Activated naive CD4-positive, alpha-beta T cell (primary cell): ENCODE results near the gene XPO6.

Experiments
- DNase-seq, 4 experiments: peaks; one replicate each; lab custom pipeline; 2025; lab: John Stamatoyannopoulos, UW

Gene XPO6

GRCh38 chr16:28210264-28210663 lies 1.5 kb downstream of the XPO6 start:
- no peak for DNase-seq

DNA sequence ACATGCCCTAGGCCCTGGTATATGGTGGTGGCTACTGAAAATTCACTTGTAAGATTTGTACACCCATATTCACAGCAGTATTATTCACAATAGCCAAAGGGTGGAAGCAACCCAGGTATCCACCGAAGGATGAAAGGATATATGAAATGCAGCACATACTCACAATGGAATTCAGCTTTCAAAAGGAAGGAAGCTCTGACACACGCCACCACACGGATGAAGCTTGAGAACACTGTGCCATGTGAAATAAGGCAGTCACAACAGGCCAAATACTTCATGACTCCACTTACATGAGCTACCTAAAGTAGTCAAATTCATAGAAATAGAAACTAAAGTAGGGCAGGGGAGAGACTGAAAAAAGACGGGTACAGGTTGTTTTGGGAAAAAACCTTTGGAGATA lies 2.9 kb downstream of the XPO6 start:
- no peak for DNase-seq

DNA sequence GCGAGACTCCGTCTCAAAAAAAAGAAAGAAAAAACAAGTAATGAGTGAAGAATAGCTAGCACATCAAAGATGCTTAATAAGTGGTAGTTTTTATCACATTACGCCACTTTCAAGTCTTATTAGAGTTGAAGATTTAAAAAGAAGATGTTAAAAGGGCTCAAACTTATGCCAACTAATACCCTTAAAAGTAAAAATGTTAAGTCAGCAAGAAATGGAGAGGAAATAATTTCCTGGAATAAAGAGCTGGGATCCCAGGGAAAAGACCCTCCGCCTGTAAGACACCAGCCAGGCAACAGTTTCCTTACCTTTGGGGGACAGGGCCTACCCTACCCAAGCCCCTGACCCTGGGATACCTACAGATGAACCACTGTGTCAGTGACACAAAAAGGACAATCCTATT lies 3.6 kb downstream of the XPO6 start:
- DNase-seq: no peak

DNA sequence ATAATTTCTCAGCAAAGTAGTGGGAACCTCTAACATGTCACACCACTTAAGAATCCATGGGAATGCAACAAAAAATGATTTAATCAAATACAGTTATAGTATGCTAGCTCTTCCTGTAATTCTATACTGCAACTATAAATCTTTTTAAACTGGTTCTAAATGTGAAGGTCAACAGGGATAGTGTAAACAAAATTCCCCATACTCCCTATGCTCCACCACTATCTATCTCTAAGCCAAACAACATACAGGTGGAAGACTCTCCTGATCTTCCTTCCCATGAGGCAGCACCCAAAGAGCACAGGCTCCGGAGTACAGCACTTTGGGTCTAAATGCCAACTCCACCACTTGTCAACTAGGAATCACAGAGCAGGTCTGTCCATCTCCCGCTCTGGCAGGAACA lies 4.4 kb downstream of the XPO6 start:
- DNase-seq: no peak

DNA sequence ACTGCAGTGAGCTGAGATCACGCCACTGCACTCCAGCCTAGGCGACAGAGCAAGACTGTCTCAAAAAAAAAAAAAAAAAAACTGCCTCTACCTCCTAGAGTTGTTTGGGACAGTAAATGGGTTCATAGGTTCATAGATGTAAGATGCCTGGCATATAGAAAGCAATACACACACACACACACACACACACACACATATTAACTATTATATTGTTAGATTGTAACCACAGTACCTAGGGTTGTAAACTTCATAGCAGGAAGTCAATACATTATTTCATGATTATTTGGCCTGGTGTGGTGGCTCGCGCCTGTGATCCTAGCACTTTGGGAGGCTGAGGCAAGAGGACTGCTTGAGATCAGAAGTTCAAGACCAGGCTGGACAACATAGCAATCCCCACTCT lies 5.8 kb downstream of the XPO6 start:
- DNase-seq: no peak

GRCh38 chr16:28205117-28205899 lies 6.5 kb downstream of the XPO6 start:
- no peak for DNase-seq

GRCh38 chr16:28204622-28205021 lies 7.1 kb downstream of the XPO6 start:
- DNase-seq: no peak

DNA sequence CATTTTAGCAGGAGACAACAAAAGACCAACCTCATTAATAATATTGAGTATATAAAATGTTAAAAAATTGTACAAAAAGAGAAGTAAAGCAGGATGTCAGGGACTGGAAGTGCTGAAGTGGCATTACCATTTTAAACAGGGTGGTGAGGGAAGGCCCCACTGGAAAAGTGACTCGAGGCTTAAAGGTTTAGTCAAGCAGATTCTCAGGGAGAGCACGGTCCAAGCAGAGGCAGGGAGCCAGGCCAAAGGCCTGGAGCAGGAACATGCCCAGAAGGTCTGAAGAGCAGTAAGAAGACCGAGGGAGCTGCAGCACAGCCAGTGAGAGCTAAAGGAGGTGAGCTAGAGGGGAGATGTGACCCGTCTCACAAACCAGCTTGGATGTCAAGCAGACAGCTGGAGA lies 7.6 kb downstream of the XPO6 start:
- DNase-seq: no peak

- no peak for DNase-seq
Observed at GRCh38 chr16:28202147-28202746, 9.5 kb downstream of the XPO6 start.

- no peak for DNase-seq
Observed at GRCh38 chr16:28200661-28201060, 11.1 kb downstream of the XPO6 start.

GRCh38 chr16:28196387-28196987 lies 15.3 kb downstream of the XPO6 start:
- DNase-seq: no peak

DNA sequence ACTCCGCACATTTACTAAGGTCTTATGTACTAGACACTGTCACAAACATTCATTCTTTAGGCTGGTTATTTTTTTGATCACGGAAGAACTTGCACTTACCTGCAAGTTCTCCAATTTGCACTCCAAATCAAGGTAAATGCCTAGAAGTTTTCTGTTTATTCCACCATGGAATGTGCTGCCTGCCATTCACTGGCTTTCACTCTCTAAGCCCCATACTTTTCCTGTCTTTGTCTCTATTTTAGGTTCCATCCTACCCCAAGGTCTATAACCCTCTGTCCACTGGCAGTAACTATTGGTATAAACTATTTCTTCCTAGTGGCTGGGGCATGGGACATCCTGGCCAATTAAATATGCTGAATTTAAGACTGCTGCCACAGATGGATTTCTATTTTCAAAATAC lies 15.9 kb downstream of the XPO6 start:
- no peak for DNase-seq

- DNase-seq: no peak
Observed at GRCh38 chr16:28193530-28194423, 18.0 kb downstream of the XPO6 start.

GRCh38 chr16:28192806-28193529 lies 18.8 kb downstream of the XPO6 start:
- DNase-seq: peak in 3 of 4 experiments; percentile 29 to 57 (median 42)

GRCh38 chr16:28191364-28191960 lies 20.3 kb downstream of the XPO6 start:
- no peak for DNase-seq

DNA sequence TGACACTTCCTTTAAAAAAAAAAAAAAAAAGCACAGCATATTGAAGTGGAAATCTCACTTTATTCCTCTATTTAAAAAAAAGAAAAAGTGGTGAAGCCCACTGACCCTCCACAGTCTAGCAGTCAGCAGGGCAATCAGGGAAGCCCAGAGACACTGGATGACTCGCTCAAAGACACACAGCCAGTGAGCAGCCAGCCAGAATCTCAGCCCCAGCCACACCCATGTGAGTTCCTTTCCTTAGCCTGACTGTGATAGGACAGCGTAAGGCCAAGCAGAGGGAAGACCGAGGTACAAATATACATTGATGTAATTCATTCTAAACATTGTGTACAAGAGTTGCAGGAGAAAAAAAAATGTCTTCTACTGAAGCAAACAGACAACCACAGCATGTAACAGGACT lies 22.5 kb downstream of the XPO6 start:
- no peak for DNase-seq

DNA sequence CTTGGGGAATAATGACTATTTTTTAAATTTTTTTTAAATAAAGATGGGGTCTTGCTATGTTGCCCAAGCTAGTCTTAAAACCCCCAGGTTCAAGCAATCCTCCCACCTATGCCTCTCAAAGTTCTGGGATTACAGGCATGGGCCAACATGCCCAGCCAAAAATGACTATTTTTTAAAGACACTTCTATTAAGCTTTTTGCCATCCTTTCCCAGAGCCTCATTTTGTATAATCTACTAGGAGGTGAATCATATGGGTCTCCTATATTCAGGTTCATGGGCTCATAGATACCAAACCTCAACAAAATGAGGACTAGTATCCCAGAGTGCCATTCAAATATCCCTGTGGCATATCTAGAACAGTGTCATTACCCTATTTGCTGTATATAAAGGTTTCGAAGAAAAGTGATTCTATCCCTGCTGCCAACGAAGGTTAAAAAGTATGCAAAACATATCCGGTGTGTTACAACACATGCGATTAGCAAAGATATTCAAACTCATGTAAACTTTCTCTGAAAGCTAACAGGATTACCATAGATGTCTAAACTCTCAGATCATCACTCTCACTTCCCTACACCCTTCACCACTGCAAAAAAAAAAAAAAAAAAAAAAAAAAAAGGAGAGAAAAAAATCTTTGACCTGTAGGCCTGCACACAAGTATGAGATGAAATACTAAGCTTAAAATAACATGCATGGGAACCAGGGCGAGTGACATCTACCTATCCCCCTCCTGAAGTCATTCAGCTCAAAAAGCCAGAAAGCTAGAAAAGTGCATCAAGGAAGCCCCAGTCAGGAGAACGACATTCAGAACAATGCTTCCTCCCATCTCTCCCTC lies 23.5 kb downstream of the XPO6 start:
- DNase-seq: no peak

DNA sequence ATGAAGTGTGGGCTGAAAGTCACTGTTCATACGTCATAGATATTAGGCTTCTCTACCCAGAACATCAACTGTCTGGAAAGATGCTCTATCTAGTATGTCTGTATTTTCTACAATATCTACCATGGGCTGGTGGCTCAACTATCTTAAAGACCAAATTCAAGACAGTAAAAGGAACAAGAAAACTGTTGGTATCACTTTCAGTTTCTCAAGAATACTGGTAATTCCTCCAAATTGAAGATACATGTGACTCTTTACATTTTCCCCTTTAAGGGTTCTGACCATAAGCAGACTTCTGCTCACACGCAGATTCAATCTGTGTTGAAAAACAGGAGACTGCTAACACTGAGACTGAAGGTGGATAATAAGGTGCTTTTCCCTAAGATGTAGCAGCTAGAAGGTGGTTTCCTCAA lies 24.2 kb downstream of the XPO6 start:
- DNase-seq: no peak

DNA sequence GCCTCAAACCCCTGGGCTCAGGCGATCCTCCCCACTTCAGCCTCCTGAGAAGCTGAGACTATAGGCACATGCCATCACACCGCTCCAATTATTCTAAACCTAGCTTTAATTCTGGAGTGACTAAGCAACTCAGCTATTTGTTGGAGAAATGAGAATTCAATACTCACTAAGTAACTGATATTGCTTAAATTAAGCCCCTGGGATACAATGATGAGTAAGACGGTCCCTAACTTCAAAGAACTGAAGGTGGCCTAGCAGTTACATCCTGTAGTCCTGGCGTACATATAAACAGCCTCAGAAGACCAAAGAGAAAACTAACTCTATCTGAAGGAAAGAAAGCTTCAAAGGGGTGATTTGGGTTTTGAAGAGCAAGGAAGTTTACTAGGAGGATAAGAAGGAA lies 25.0 kb downstream of the XPO6 start:
- DNase-seq: no peak

DNA sequence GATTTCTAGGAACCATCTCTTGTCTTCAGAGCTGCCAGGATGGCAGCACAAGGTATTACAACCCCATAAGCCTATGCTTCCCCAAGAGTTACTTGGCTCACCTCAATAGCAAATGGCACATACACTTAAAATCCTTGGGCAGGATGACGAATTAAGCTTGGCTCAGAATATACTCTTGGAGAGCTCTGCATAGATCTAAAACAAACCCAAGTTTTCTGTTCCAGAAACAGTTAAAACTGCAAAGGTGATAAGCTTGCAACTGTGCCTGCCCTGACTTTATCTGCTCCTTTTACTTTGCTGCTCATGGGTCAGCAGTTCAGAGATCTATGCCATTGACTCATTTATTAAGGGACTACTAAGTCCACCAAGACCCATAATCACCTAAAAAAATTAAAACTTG lies 26.1 kb downstream of the XPO6 start:
- no peak for DNase-seq
